Measurements from ENCODE around the gene C4orf46. TPM values are rescaled to one million over a fixed set of nuclear protein-coding genes. Genes with fewer than 3 reads are reported as not detected.

Gene C4orf46
- total RNA-seq, 2 experiments from 2014 or later: 16.3 to 19.3 TPM

DNA sequence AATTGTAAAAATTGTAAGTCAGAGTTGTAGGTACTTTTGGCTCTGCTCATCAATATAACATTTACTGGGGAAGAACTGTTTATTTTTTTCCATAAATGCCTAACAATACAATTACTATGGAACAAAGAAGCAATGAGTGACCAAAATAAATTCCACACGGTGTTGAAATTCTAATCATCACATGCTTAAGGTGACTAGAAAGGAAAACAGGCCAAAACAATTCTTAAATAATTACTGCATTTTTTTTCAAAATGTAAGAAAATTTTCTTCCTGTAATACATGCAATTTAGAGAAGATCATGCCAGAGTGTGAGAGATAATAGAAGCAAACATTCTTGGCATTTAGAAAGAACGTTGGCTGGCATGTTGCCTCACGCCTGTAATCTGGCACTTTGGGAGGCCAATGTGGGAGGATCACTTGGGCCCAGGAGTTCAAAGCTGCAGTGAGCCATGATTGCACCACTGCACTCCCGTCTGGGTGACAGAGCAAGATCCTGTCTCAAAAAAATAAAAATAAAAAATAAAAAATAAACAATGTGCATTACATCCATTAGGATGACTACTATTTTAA is 22.5 kb downstream of the C4orf46 start:
- H3K9me3 Mint-ChIP-seq: no peaks in the 10 kb centered on the region
- peaks cover 4% of the 10 kb centered on the region for H3K27me3 Mint-ChIP-seq
- no peak overlapping the region for H3K4me3 Mint-ChIP-seq
- CTCF ChIA-PET: no interaction called here
- intact Hi-C loops (cut with micrococcal nuclease): no loop called here
- POLR2A ChIA-PET: no interaction called here
- DNase-seq: no peak
- H3K36me3 Mint-ChIP-seq: no peaks in the 10 kb centered on the region
- H3K4me1 Mint-ChIP-seq (ENCODE audit: low read depth): peaks cover 7% of the 10 kb centered on the region
- H3K27ac Mint-ChIP-seq: no peak overlapping the region

DNA sequence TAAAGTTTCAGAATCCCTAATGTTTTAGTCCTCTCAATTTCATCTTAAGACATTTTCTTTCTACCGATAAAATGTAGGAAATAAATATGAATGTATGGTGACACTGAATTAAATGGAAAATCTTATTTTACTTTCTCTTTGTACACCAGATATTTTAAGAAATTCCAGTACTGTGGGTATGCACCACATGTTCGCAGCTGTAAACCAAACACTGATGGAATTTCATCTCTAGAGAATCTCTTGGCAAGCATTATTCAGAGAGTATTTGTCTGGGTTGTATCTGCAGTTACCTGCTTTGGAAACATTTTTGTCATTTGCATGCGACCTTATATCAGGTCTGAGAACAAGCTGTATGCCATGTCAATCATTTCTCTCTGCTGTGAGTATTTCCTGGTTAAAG is 26.9 kb downstream of the C4orf46 start:
- intact Hi-C loops (cut with micrococcal nuclease): no loop called here
- Mint-ChIP-seq H3K27me3 (peaks cover 3% of the 10 kb centered on the region), H3K27ac (no peak overlapping the region), H3K4me1 (ENCODE audit: low read depth) (no peaks in the 10 kb centered on the region), H3K9me3 (no peaks in the 10 kb centered on the region), H3K4me3 (no peak overlapping the region), H3K36me3 (no peaks in the 10 kb centered on the region)
- DNase-seq: no peak
- ChIA-PET CTCF (no interaction called here), POLR2A (no interaction called here)

DNA sequence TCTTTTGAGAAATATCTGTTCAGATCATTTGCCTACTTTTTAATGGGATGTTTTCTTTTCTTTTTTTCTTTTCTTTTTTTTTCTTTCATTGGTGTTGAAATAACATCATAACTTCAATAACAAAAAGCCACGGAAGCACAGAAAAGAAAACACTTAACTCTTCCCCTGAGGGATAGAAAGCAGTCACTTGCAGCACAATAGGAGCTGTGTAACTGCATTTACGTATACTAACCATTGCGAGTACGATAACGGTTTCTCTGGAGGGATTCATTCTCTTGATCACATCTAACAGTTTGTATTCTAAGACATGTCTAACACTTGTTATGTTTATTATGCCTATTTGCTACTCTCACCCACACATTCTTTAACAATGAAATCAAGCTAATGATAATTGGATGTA is 27.3 kb downstream of the C4orf46 start:
- no peak for DNase-seq
- Mint-ChIP-seq H3K36me3 (no peaks in the 10 kb centered on the region), H3K4me3 (no peak overlapping the region), H3K4me1 (ENCODE audit: low read depth) (no peaks in the 10 kb centered on the region), H3K27me3 (peaks cover 3% of the 10 kb centered on the region), H3K27ac (no peak overlapping the region), H3K9me3 (no peaks in the 10 kb centered on the region)
- ChIA-PET POLR2A (no interaction called here), CTCF (no interaction called here)
- intact Hi-C loops (cut with micrococcal nuclease): no loop called here

DNA sequence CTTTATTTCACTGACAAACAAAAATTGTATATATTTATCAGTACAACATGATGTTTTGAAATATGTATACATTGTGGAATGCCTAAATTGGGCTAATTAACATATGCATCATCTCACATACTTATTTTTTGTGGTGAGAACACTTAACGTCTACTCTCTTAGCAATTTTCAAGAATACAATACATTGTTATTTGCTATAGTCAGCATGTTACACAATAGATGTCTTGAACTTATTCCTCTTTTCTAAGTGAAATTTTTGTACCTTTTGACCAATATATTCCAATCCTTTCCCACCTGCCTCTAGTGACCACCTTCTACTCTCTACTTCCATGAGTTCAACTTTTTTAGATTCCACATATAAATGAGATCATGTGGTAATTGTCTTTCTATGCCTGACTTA is 35.1 kb downstream of the C4orf46 start:
- no peaks in the 10 kb centered on the region for H3K36me3 Mint-ChIP-seq
- no peak overlapping the region for H3K27ac Mint-ChIP-seq
- no peaks in the 10 kb centered on the region for H3K9me3 Mint-ChIP-seq
- POLR2A ChIA-PET: no interaction called here
- CTCF ChIA-PET: no interaction called here
- intact Hi-C loops (cut with micrococcal nuclease): no loop called here
- no peak overlapping the region for H3K4me3 Mint-ChIP-seq
- H3K27me3 Mint-ChIP-seq: peaks cover 3% of the 10 kb centered on the region
- DNase-seq: no peak
- H3K4me1 Mint-ChIP-seq (ENCODE audit: low read depth): no peaks in the 10 kb centered on the region

DNA sequence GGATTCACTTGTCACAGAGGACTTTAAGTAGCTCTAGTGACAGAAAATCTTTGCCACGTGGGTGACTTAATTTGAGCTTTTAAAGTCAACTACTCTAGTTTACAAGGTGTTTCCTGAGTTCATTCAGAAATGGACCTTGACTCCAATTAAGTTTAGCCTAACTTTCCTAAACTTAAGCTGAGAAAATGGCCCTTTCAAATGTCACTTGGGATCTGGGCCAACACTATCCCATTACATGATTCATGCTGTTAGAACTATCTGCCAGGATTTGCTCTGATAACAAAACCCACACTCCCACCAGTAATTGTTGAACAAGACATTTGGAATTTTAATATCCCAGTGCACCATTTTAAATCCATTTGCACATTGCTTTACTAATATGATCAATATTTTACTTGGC is 40.8 kb downstream of the C4orf46 start:
- POLR2A ChIA-PET: no interaction called here
- no peak overlapping the region for H3K27ac Mint-ChIP-seq
- no peak overlapping the region for H3K4me3 Mint-ChIP-seq
- CTCF ChIA-PET: no interaction called here
- no peak for DNase-seq
- intact Hi-C loops (cut with micrococcal nuclease): no loop called here
- H3K4me1 Mint-ChIP-seq (ENCODE audit: low read depth): no peaks in the 10 kb centered on the region
- H3K36me3 Mint-ChIP-seq: no peaks in the 10 kb centered on the region
- no peaks in the 10 kb centered on the region for H3K9me3 Mint-ChIP-seq
- H3K27me3 Mint-ChIP-seq: peaks cover 3% of the 10 kb centered on the region

DNA sequence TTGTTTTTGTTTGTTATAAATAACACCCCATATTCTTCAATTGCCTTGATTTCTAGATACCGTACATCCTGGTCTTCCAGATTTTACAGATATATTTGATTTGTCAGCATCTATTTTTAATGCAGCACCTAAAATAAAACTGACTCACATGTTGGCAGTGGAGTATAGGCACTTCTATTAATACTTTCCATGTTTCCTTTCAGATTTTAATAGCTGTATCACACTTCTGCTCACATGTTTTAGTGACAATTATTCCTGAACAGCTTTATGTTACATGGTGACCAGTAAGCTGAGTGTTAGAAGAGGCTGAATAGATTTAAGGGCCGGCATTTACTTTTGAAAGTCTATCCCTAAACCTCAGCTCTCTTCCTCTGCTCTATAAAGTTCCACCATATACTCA is 46.1 kb downstream of the C4orf46 start:
- ChIA-PET POLR2A (no interaction called here), CTCF (interaction anchor here (1.1 to 1.5 kb wide), 3 partner anchors 36 to 373 kb away, joined by 3 to 4 read pairs (median 3); no protein-coding TSS in a partner anchor)
- intact Hi-C loops (cut with micrococcal nuclease): loop anchor here (1.0 to 2.0 kb wide), 3 partner anchors 129 to 372 kb away; no protein-coding TSS in a partner anchor
- Mint-ChIP-seq H3K4me3 (no peak overlapping the region), H3K9me3 (no peaks in the 10 kb centered on the region), H3K27ac (no peak overlapping the region), H3K27me3 (peaks cover 11% of the 10 kb centered on the region), H3K36me3 (no peaks in the 10 kb centered on the region), H3K4me1 (ENCODE audit: low read depth) (no peaks in the 10 kb centered on the region)
- no peak for DNase-seq

DNA sequence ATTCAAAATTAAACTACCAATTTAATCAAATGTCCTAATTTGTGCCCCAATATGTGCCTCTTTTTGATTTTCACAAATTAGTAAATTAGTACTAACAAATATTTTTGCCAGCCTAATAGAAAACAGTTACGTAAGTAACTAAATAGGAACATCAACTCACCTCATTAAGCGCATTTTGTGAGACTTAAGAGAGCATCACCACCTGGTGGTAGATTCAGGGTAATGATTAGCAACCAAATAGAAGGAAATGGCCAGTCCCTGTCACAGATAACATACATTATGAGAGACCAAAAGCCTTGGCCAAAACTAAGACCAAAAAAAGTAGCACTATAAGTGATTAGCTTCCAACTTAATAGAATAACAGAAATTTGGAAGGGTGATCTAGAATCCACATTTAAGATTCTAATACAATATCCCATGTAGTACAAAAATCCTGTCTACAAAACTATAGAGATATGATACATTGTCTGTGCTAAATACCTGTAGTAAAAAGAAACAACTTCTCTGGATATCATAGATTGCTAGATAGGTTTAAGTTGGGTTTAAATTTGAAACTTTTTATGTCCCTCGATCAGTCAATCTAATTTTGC is 46.7 kb downstream of the C4orf46 start:
- intact Hi-C loops (cut with micrococcal nuclease): loop anchor here (1.0 to 2.0 kb wide), 3 partner anchors 128 to 372 kb away; no protein-coding TSS in a partner anchor
- Mint-ChIP-seq H3K27me3 (peaks cover 11% of the 10 kb centered on the region), H3K27ac (no peak overlapping the region), H3K4me3 (no peak overlapping the region), H3K9me3 (no peaks in the 10 kb centered on the region), H3K36me3 (no peaks in the 10 kb centered on the region), H3K4me1 (ENCODE audit: low read depth) (no peaks in the 10 kb centered on the region)
- ChIA-PET CTCF (interaction anchor here (1.1 to 1.5 kb wide), 3 partner anchors 35 to 372 kb away, joined by 3 to 4 read pairs (median 3); no protein-coding TSS in a partner anchor), POLR2A (no interaction called here)
- no peak for DNase-seq

DNA sequence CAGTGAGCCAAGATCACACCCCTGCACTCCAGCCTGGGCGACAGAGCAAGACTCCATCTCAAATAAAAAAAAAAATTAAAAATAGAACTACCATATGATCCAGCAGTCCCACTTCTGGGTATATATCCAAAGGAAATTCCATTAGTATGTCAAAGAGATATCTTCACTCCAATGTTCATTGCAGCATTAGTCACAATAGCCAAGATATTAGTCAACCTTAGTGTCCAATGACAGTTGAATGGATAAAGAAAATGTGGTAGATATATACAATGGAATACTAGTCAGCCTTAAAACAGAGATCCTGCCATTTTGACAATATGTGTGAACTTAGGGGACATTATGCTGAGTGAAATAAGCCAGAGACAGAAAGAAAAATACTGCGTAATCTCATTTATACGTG is 49.4 kb downstream of the C4orf46 start:
- Mint-ChIP-seq H3K27me3 (peaks cover 8% of the 10 kb centered on the region), H3K4me3 (no peak overlapping the region), H3K36me3 (no peaks in the 10 kb centered on the region), H3K4me1 (ENCODE audit: low read depth) (no peaks in the 10 kb centered on the region), H3K27ac (no peak overlapping the region), H3K9me3 (no peaks in the 10 kb centered on the region)
- intact Hi-C loops (cut with micrococcal nuclease): no loop called here
- no peak for DNase-seq
- CTCF ChIA-PET: no interaction called here
- POLR2A ChIA-PET: no interaction called here

DNA sequence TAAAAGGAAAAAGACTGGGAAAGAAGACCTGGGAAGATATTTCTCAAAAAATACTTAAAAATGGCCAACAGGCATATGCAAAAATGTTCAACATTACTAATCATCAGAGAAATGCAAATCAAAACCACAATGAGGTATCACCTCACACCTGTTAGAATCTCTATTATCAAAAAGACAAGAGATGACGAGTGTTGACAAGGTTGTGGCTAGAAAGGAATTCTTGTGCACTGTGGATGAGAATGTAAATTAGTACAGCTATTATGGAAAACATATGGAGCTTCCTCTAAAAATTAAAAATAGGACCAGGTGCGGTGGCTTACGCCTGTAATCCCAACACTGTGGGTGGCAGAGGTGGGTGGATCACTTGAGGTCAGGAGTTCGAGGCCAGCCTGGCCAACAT is 50.0 kb downstream of the C4orf46 start:
- no peak for DNase-seq
- Mint-ChIP-seq H3K9me3 (no peaks in the 10 kb centered on the region), H3K27ac (no peak overlapping the region), H3K27me3 (peaks cover 8% of the 10 kb centered on the region), H3K36me3 (no peaks in the 10 kb centered on the region), H3K4me3 (no peak overlapping the region), H3K4me1 (ENCODE audit: low read depth) (no peaks in the 10 kb centered on the region)
- ChIA-PET CTCF (no interaction called here), POLR2A (no interaction called here)
- intact Hi-C loops (cut with micrococcal nuclease): no loop called here

DNA sequence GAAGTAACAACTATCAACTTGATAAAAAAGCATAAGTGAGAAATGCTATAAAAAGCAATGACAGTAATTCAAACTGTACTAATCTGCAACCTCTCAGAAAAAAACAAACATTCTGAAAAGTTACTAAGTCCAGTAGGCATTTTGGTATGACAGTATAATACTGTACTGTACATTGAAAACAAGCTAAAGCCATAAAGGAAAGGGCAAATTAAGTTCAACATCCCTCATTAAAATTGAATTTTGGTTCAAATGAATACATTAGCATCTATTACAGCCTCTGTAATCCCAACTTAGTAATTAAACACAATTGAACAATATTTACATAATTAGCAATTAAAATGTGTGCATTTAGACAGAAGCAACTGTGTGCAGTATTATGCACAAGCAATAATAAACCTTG is 53.7 kb downstream of the C4orf46 start:
- no peaks in the 10 kb centered on the region for H3K9me3 Mint-ChIP-seq
- no peak overlapping the region for H3K27ac Mint-ChIP-seq
- no peaks in the 10 kb centered on the region for H3K36me3 Mint-ChIP-seq
- H3K4me1 Mint-ChIP-seq (ENCODE audit: low read depth): no peaks in the 10 kb centered on the region
- ChIA-PET POLR2A (no interaction called here), CTCF (interaction anchor here (0.6 kb wide), 1 partner anchor 94 kb away, joined by 3 read pairs; no protein-coding TSS in a partner anchor)
- no peak for DNase-seq
- intact Hi-C loops (cut with micrococcal nuclease): no loop called here
- H3K27me3 Mint-ChIP-seq: peaks cover 8% of the 10 kb centered on the region
- H3K4me3 Mint-ChIP-seq: no peak overlapping the region

Other genes starting within 250 kb of the C4orf46 start
- gene RXFP1, start 150.0 kb downstream of the C4orf46 start, total RNA-seq: not detected
- gene ETFDH, start 409 bp upstream of the C4orf46 start, total RNA-seq: 10 to 100 TPM; 30.8 to 30.9 TPM
- 10 to 100 TPM; 66.4 to 67.2 TPM for gene PPID, start 51.5 kb upstream of the C4orf46 start, total RNA-seq
- 10 to 100 TPM; 17.7 to 19.4 TPM for gene FNIP2, start 97.1 kb upstream of the C4orf46 start, total RNA-seq